Ishikawa (cell line): ENCODE measurements around the gene AKAP6.

ENCODE experiments used
- CEBPB ChIP-seq: IDR thresholded peaks from 2 replicates; pipeline ENCODE4 v1.6.1; 2012
- CREB1 ChIP-seq: IDR thresholded peaks from 2 replicates; pipeline ENCODE4 v1.6.1; 2012; ENCODE audit warnings: low read depth
- EGR1 ChIP-seq: IDR thresholded peaks from 2 replicates; pipeline ENCODE4 v1.6.1; 2012
- EP300 ChIP-seq: IDR thresholded peaks from 2 replicates; pipeline ENCODE4 v1.6.1; 2012; ENCODE audit warnings: borderline replicate concordance
- FOXM1 ChIP-seq: IDR thresholded peaks from 2 replicates; pipeline ENCODE4 v1.6.1; 2012; ENCODE audit warnings: low read depth, borderline replicate concordance
- NFIC ChIP-seq: IDR thresholded peaks from 2 replicates; pipeline ENCODE4 v1.6.1; 2012
- RAD21 ChIP-seq: IDR thresholded peaks from 2 replicates; pipeline ENCODE4 v1.6.1; 2012; ENCODE audit warnings: low read depth
- TAF1 ChIP-seq: IDR thresholded peaks from 2 replicates; pipeline ENCODE4 v1.6.1; 2012; ENCODE audit warnings: low read depth, mild to moderate bottlenecking
- TCF12 ChIP-seq: IDR thresholded peaks from 2 replicates; pipeline ENCODE4 v1.6.1; 2012; ENCODE audit warnings: low read depth
- TEAD4 ChIP-seq: IDR thresholded peaks from 2 replicates; pipeline ENCODE4 v1.6.1; 2012
- YY1 ChIP-seq: IDR thresholded peaks from 2 replicates; pipeline ENCODE4 v1.6.1; 2012; ENCODE audit warnings: low read depth
- ZBTB7A ChIP-seq: IDR thresholded peaks from 2 replicates; pipeline ENCODE4 v1.6.1; 2012; ENCODE audit warnings: low read depth
- TF ChIP-seq, protein P1 (sequence below): IDR thresholded peaks from 2 replicates; pipeline ENCODE4 v1.6.1; 2012
- TF ChIP-seq, protein P2 (sequence below): IDR thresholded peaks from 2 replicates; pipeline ENCODE4 v1.6.1; 2012; ENCODE audit warnings: low read depth, mild to moderate bottlenecking
- TF ChIP-seq, protein P3 (sequence below): IDR thresholded peaks from 2 replicates; pipeline ENCODE4 v1.6.1; 2012

AKAP6 gene

DNA sequence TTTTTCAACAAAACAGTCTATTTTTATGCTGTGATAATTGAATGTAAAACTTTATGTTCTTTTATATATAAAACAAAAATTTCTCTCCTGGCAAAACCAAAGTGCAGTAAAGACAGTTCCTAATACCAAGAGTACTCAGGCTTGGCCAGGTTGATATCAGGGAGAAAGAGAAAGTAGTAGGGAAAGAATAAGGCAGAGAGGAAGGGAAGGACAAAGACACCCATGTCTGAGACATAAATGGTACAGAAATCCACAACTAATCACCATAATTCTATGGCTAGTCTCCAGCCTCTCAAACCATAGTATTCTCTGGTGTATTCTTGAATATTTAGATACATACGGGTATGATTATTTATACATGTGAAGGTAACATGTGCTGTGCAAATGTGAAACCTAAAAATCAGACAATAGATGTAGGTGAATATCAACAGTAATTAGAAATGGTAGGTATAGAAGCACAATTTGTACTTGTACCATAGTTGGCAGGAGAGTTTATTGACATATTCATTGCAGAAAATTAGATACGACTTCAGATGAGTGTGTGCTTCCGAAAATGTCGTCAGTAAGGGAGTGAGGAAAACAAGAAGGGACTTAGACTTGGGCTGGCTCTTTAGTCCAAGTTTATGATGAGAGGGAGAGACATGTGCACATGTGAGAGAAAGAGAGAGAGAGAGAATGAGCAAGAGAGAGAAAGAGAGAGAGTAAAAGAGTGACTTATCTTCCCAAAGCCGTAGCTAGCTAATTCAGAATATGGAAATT is 378.8 kb downstream of the AKAP6 start:
- TF ChIP-seq EP300: no peak

DNA sequence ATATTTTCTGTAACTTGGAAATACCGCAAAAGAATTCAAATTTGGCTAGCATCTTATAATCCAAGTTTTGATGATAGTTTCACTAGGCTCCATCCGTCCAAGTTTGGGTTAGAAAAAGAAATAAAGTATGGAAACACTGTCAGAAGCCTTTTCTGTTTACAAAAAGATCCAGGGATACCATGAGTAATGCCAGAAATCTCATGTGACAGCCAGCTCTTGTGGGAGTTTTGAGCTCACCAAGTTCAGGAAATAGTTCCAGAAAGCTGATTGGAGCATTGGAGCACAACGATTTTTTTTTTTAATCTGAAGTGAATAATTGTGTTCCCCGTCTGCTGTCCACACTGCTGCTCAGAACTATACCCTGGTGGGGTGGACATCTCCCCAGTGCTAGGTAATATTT is 379.9 kb downstream of the AKAP6 start:
- TF ChIP-seq EGR1 (no peak), TEAD4 (no peak; the same call in 1 of the 2 replicates), CEBPB (no peak), TAF1 (no peak), TCF12 (no peak), YY1 (no peak), FOXM1 (peak; percentile 33; the same call in 1 of the 2 replicates), NFIC (peak; percentile 53)
- TF ChIP-seq, protein P1, sequence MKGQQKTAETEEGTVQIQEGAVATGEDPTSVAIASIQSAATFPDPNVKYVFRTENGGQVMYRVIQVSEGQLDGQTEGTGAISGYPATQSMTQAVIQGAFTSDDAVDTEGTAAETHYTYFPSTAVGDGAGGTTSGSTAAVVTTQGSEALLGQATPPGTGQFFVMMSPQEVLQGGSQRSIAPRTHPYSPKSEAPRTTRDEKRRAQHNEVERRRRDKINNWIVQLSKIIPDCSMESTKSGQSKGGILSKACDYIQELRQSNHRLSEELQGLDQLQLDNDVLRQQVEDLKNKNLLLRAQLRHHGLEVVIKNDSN: peak; percentile 75
- TF ChIP-seq, protein P2, sequence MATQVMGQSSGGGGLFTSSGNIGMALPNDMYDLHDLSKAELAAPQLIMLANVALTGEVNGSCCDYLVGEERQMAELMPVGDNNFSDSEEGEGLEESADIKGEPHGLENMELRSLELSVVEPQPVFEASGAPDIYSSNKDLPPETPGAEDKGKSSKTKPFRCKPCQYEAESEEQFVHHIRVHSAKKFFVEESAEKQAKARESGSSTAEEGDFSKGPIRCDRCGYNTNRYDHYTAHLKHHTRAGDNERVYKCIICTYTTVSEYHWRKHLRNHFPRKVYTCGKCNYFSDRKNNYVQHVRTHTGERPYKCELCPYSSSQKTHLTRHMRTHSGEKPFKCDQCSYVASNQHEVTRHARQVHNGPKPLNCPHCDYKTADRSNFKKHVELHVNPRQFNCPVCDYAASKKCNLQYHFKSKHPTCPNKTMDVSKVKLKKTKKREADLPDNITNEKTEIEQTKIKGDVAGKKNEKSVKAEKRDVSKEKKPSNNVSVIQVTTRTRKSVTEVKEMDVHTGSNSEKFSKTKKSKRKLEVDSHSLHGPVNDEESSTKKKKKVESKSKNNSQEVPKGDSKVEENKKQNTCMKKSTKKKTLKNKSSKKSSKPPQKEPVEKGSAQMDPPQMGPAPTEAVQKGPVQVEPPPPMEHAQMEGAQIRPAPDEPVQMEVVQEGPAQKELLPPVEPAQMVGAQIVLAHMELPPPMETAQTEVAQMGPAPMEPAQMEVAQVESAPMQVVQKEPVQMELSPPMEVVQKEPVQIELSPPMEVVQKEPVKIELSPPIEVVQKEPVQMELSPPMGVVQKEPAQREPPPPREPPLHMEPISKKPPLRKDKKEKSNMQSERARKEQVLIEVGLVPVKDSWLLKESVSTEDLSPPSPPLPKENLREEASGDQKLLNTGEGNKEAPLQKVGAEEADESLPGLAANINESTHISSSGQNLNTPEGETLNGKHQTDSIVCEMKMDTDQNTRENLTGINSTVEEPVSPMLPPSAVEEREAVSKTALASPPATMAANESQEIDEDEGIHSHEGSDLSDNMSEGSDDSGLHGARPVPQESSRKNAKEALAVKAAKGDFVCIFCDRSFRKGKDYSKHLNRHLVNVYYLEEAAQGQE: no peak
- TF ChIP-seq, protein P3, sequence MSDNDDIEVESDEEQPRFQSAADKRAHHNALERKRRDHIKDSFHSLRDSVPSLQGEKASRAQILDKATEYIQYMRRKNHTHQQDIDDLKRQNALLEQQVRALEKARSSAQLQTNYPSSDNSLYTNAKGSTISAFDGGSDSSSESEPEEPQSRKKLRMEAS: peak; percentile 46; the same call in 1 of the 2 replicates

DNA sequence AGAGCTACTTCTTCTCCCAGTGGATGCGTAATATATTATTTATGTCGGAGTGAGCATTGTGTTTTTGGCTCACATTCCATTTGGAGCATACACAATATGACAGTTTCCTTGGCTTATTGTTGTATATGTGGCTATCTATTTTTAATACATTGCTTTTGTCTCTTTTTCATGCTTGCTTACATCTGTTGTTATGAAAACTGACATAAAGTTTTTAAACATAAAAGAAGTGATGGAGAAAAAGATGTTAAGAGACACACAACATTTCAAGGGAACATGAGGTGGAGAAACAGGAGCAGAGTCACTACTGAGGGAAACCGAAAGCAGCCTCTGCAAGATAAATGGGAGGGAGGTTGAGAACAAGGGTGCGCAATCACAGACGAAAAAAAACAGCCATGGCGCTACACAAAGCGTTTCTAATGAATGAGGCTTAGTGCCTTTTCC is 381.2 kb downstream of the AKAP6 start:
- TF ChIP-seq NFIC (no peak), CREB1 (no peak), TEAD4 (no peak), TCF12 (no peak), EP300 (no peak), YY1 (no peak), TAF1 (no peak), RAD21 (no peak), EGR1 (no peak), CEBPB (no peak), FOXM1 (no peak), ZBTB7A (no peak)
- TF ChIP-seq, protein P2: no peak
- TF ChIP-seq, protein P1: no peak
- TF ChIP-seq, protein P3: no peak

DNA sequence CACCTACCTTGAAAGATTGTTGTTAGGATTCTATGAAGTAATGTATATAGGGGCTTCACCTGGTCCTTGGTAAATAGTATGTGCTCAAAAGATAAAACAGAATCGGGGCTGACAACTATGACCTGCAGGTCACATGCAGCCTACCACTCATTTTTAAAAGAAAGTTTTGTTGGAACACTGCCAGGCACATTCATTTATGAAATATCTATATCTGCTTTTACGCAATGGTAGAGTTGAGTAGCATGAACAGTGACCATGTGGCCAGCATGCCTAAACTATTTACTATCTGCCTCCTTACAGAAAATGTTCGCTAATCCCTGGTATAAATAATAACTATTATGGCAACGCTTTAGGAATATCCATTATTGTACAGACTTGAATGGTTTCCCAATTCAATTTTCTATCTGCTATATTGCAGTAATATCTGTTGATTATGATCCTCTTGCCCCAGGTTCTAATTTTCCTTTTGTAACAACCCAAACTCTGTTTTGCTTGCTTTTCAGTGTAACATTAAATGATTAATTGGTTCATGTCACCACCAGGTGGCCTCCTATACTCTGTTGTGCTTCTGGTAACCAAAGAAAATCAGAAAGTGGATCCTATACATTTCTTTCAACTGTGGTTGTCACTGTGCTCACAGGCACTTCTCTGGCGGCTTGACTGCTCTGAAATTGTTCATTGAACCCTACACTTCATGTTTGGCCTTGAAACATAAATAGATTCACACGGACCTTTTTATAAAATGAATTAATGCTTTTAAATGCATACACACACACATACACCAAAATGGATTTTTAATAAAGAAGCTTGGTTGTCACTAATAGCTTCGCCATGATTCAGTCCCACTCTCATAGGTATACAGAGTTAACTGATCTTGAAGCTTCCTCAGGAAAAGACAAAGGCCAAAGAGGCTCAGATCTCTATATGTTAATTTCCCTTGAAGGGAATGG is 381.9 kb downstream of the AKAP6 start:
- TF ChIP-seq FOXM1: no peak
- TF ChIP-seq, protein P1: no peak
- TF ChIP-seq RAD21: peak; percentile 87

DNA sequence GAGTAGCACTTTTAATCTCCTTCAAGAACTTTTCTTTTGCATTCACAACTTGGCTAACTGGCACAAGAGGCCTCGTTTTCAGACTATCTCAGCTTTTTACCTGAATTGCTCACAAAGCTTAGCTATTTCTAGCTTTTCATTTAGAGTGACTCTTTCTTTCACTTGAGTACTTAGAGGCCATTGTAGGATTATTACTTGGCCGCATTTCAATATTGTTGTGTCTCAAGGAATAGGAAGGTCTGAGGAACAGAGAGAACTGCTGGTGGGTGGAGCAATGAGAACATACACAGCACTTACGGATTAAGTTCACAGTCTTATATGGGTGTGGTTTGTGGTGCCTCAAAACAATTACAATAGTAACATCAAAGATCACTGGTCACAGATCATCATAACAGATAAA is 384.8 kb downstream of the AKAP6 start:
- no peak for TF ChIP-seq ZBTB7A
- TF ChIP-seq NFIC: peak; percentile 41; the same call in 1 of the 2 replicates
